Measurements from ENCODE around the gene TOLLIP. TPM values are rescaled to one million over a fixed set of nuclear protein-coding genes. Genes with fewer than 3 reads are reported as not detected.

TOLLIP gene
- total and polyA plus RNA-seq, 2 of the 4 experiments (the other 2 are of a cell fraction) = 19.7 to 42.9 TPM

GRCh38 chr11:1240771-1241170 is 68.7 kb downstream of the TOLLIP start:
- no peak overlapping the region for H2AK5ac ChIP-seq (ENCODE audit: low read depth, low read length)
- H2BK20ac ChIP-seq (ENCODE audit: low read depth, low read length) = no peak overlapping the region
- H3K79me1 ChIP-seq (ENCODE audit: low read depth in 1 of 2, low read length in 2 of 2) = no peaks in the 10 kb centered on the region
- H2BK5ac ChIP-seq (ENCODE audit: low read depth, low read length, poor library complexity, severe bottlenecking) = no peak overlapping the region
- no peak overlapping the region for H2AFZ ChIP-seq (replicated peaks; ENCODE audit: low read length, poor library complexity)
- H3K36me3 ChIP-seq (ENCODE audit: control insufficient read depth, insufficient read depth, low read length) = no peaks in the 10 kb centered on the region
- POLR2A ChIA-PET (ENCODE audit: unreplicated experiment) = no interaction called here
- WGBS, 2 experiments (ENCODE audit: extremely low coverage in 2 of 2, insufficient read length in 1 of 2) = 91% methylated on average over 20 of the region's 25 CpGs; no CpG with 5 or more reads in 1 of the 2 experiments
- H3K4ac ChIP-seq (ENCODE audit: low read depth, low read length) = no peak overlapping the region
- no peaks in the 10 kb centered on the region for H4K20me1 ChIP-seq (ENCODE audit: insufficient read depth, low read length)
- H4K8ac ChIP-seq (ENCODE audit: low read depth in 2 of 2, low read length in 2 of 2) = no peak overlapping the region
- TF ChIP-seq CEBPB (IDR thresholded peaks at IDR 0.05; ENCODE audit: low read depth, low read length) = no peak
- no peak for TF ChIP-seq NFE2L2 (IDR thresholded peaks at IDR 0.05; ENCODE audit: low read depth, low read length)
- H3K9me1 ChIP-seq (ENCODE audit: insufficient read depth, low read length) = no peaks in the 10 kb centered on the region
- no peak overlapping the region for H3K14ac ChIP-seq (replicated peaks; ENCODE audit: low read depth, low read length)
- peaks cover 15% of the 10 kb centered on the region; the same call in 1 of the 2 replicates for H3K9me3 ChIP-seq (ENCODE audit: control insufficient read depth, insufficient read depth, low read length)
- CTCF ChIA-PET = no interaction called here
- H2AK9ac ChIP-seq (replicated peaks; ENCODE audit: low read depth, low read length, poor library complexity) = no peak overlapping the region
- in situ Hi-C loops (cut with MboI; ENCODE audit: low sequenced_read_pairs) (no loop called here), intact Hi-C loops (cut with micrococcal nuclease) (no loop called here), dilution Hi-C loops (cut with HindIII; ENCODE audit: low sequenced_read_pairs, unreplicated experiment) (no loop called here)
- no peak overlapping the region for H3K4me2 ChIP-seq (ENCODE audit: low read depth, low read length)
- no peaks in the 10 kb centered on the region; the same call in 1 of the 2 replicates for H3K27me3 ChIP-seq (ENCODE audit: control insufficient read depth, insufficient read depth, low read length)
- no peak overlapping the region for H3K23ac ChIP-seq (ENCODE audit: low read depth, low read length)
- no peak overlapping the region for H2BK15ac ChIP-seq (ENCODE audit: low read depth, low read length)
- no peak overlapping the region for H3K27ac ChIP-seq (ENCODE audit: insufficient read depth, low read length)
- no peaks in the 10 kb centered on the region for H3K4me1 ChIP-seq (ENCODE audit: control insufficient read depth, insufficient read depth, low read length)
- no peak overlapping the region for H3K18ac ChIP-seq (ENCODE audit: low read depth, low read length)
- H3K4me3 ChIP-seq (ENCODE audit: insufficient read depth, low read depth, low read length) = no peak overlapping the region
- ATAC-seq (ENCODE audit: low read depth) (no peak), DNase-seq (no peak)
- no peak overlapping the region for H2BK120ac ChIP-seq (ENCODE audit: low read depth, low read length)
- H4K5ac ChIP-seq (ENCODE audit: low read depth, low read length) = no peak overlapping the region
- H3K56ac ChIP-seq (ENCODE audit: extremely low read depth, insufficient read depth, low read length) = no peak overlapping the region
- no peak overlapping the region for H4K91ac ChIP-seq (ENCODE audit: insufficient read depth, low read depth, low read length)
- no TSS peak for BruUV-seq (replicated peaks)
- no peak overlapping the region for H3K9ac ChIP-seq (ENCODE audit: low read depth, low read length)

Data from IMR-90 (cell line).